Activated naive CD4-positive, alpha-beta T cell treated with Interleukin-2 at 50 U/mL for 16 hours (primary cell): ENCODE results near the gene ZNF451.
"Not testable (repeated sequence)": the region's sequence is repeated elsewhere in the genome, so short reads cannot be mapped to it uniquely, and the experiment has no call there.

ENCODE experiments used
- DNase-seq: peaks from one replicate; pipeline ENCODE4 v3.0.0-alpha.2; 2020

Gene ZNF451

GRCh38 chr6:57089687-57090457, at the start of gene ZNF451:
ZNF451 (plus strand) TSS chr6:57090188; CDS start chr6:57090254, 66 bp downstream.
- DNase-seq: peak; percentile 98

- DNase-seq: not testable (repeated sequence)
Measured at GRCh38 chr6:57044061-57044460, 45.9 kb upstream of the ZNF451 start.

GRCh38 chr6:57044568-57044967, 45.4 kb upstream of the ZNF451 start:
- DNase-seq: no peak

GRCh38 chr6:57046332-57047256, 43.4 kb upstream of the ZNF451 start, which contains the start of gene KIAA1586:
KIAA1586 (plus strand) TSS chr6:57046693; CDS start chr6:57046756, 63 bp downstream.
- peak; percentile 83 for DNase-seq

- DNase-seq: not testable (repeated sequence)
Measured at GRCh38 chr6:57047257-57047585, 42.8 kb upstream of the ZNF451 start.

- not testable (repeated sequence) for DNase-seq
Measured at GRCh38 chr6:57047859-57048258, 42.1 kb upstream of the ZNF451 start.

GRCh38 chr6:57048577-57048976, 41.4 kb upstream of the ZNF451 start:
- no peak for DNase-seq

- DNase-seq: no peak
Measured at GRCh38 chr6:57063847-57064246, 26.1 kb upstream of the ZNF451 start.

GRCh38 chr6:57064809-57065208, 25.2 kb upstream of the ZNF451 start:
- no peak for DNase-seq

GRCh38 chr6:57068061-57068460, 21.9 kb upstream of the ZNF451 start:
- no peak for DNase-seq

- no peak for DNase-seq
Measured at GRCh38 chr6:57069228-57069627, 20.8 kb upstream of the ZNF451 start.

- no peak for DNase-seq
Measured at GRCh38 chr6:57069920-57070331, 20.1 kb upstream of the ZNF451 start.

GRCh38 chr6:57072108-57072507, 17.9 kb upstream of the ZNF451 start:
- DNase-seq: no peak

GRCh38 chr6:57074383-57074782, 15.6 kb upstream of the ZNF451 start:
- no peak for DNase-seq

GRCh38 chr6:57075092-57075491, 14.9 kb upstream of the ZNF451 start:
- no peak for DNase-seq

- DNase-seq: no peak
Measured at GRCh38 chr6:57078531-57079207, 11.3 kb upstream of the ZNF451 start.

GRCh38 chr6:57085471-57085870, 4.5 kb upstream of the ZNF451 start:
- no peak for DNase-seq

- no peak for DNase-seq
Measured at GRCh38 chr6:57086843-57087242, 3.1 kb upstream of the ZNF451 start.

- no peak for DNase-seq
Measured at GRCh38 chr6:57087916-57088315, 2.1 kb upstream of the ZNF451 start.

GRCh38 chr6:57089265-57089664, 723 bp upstream of the ZNF451 start:
- no peak for DNase-seq

- DNase-seq: not testable (repeated sequence)
Measured at GRCh38 chr6:57090458-57091067, 575 bp downstream of the ZNF451 start.

- DNase-seq: not testable (repeated sequence)
Measured at GRCh38 chr6:57091375-57091774, 1.4 kb downstream of the ZNF451 start.

GRCh38 chr6:57094689-57095088, 4.7 kb downstream of the ZNF451 start:
- DNase-seq: no peak
